GM21528 (cell line): ENCODE data around the gene RABGAP1L.
"Not testable (repeated sequence)": the region's sequence is repeated elsewhere in the genome, so short reads cannot be mapped to it uniquely, and the experiment has no call there.

Experiments used
- ATAC-seq: cut with Tn5 transposase; IDR thresholded peaks from one replicate; pipeline ENCODE4 v1.9.1; 2021; ENCODE audit warnings: mild to moderate bottlenecking, moderate library complexity; ENCODE audit not compliant: unreplicated experiment, low FRiP score

RABGAP1L gene

DNA sequence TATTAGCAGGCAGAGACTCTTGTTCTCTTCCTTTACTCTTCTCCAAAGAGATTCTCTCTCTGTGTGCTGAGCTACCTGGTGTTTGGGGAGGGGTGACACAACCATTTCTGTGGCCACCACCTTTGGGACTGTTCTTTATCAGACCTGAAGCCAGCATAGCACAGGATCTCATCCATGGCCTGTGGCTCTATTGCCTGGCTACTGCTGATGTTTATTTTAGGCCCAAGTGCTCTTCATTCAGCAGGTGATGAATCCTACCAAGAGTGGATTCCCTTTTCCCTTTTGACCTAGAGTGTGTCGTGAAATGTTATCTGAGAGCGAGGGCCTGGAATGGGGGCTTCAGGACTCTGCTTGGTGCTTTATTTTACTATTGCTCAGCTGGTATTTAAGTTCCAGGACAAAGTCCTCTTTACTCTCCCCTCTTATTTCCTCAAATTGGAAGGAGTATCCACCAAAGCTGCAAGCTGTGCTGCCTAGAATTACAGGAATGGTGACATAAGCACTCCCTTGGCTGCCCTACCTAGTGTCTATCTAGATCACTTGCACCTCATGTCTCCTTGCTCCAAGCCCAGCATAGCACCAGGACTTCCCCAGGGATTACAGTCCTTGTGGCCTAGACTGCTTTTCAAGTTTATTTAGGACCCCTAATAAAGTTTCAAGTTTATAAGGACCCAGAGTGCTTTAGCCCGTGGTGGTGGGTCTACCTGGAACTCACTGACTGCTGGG, 193.7 kb downstream of the RABGAP1L start:
- ATAC-seq: no peak

DNA sequence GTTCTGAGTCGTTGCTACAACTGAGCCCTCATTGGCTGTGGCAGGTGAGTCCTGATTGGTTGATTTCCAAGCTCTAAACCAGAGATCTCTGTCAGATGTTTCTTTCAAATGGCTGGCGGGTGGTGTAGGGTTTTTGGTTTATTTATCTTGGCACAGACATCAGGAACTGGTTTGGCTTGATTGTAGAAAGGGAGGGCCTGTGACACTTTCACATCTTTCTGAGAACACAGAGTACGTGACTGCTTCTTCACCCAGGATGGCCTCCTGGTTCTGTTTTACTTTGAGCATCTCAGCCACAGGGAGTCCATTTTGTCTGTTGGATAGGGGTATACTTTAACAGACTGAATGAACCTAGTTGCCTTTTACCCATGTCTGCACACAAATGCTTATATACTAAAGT, 199.0 kb downstream of the RABGAP1L start:
- no peak for ATAC-seq

GRCh38 chr1:174358786-174359453, 199.6 kb downstream of the RABGAP1L start:
- no peak for ATAC-seq

DNA sequence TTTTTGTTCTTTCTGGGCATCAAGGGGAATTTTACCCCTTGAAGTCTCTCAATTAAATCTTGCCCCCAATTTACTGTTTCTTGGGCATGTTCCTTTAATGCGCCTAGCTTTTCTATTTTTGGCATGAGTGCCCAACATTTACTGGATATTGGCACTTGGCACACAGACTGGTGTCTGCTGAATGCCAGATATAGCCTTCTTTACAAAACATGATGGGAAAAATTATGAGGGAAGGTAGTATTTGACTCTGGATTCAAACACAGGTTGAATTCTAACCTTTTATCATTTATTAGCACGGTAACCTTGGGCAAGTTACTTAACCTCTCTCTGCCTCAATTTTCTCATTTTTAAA, 200.1 kb downstream of the RABGAP1L start:
- no peak for ATAC-seq

- no peak for ATAC-seq
Measured at GRCh38 chr1:174364996-174365736, 205.8 kb downstream of the RABGAP1L start.

GRCh38 chr1:174366946-174367345, 207.6 kb downstream of the RABGAP1L start:
- no peak for ATAC-seq

GRCh38 chr1:174367892-174368291, 208.6 kb downstream of the RABGAP1L start:
- ATAC-seq: no peak

GRCh38 chr1:174376030-174376429, 216.7 kb downstream of the RABGAP1L start:
- ATAC-seq: no peak

GRCh38 chr1:174391716-174392115, 232.4 kb downstream of the RABGAP1L start:
- ATAC-seq: no peak

- ATAC-seq: no peak
Measured at GRCh38 chr1:174393885-174394284, 234.6 kb downstream of the RABGAP1L start.

DNA sequence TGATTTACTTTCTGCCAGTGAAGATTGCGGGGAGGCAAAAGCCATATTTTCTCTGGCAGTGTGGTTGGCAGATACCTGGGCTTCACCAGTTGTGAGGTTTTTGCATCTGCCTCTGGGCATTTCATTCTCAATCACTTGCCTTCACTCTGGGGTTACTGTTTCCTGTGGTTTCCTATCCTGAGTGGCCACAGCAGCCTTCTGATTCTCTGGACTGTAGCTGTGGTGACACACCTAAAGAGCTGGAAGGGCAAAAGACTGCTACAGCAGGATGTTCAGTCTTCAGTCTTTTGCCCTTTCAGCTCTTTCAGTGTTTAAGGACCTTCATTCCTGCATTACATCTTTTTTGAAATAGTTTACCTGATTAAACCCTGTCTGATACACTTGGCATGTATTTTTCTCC, 237.9 kb downstream of the RABGAP1L start:
- no peak for ATAC-seq

GRCh38 chr1:174398246-174398645, 238.9 kb downstream of the RABGAP1L start:
- no peak for ATAC-seq

- no peak for ATAC-seq
Measured at GRCh38 chr1:174399211-174399610, 239.9 kb downstream of the RABGAP1L start.

- no peak for ATAC-seq
Measured at GRCh38 chr1:174401075-174401474, 241.8 kb downstream of the RABGAP1L start.

GRCh38 chr1:174405219-174405618, 245.9 kb downstream of the RABGAP1L start:
- no peak for ATAC-seq

- no peak for ATAC-seq
Measured at GRCh38 chr1:174406421-174406820, 247.1 kb downstream of the RABGAP1L start.

- ATAC-seq: no peak
Measured at GRCh38 chr1:174407665-174408064, 248.3 kb downstream of the RABGAP1L start.

DNA sequence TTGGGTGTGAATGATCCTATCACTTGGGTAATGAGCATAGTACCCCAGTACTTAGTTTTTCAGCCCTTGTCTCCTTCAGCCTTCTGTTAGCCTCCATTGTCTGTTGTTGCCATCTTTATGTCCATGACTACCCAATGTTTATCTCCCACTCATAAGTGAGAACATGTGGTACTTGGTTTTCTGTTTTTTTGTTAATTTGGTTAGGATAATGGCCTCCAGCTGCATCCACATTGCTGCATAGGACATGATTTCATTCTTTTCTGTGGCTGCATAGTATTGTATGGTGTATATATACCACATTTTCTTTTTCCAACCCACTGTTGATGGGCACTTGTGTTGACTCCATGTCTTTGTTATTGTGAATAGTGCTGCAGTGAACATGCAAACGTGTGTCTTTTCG, 248.8 kb downstream of the RABGAP1L start:
- ATAC-seq: no peak

DNA sequence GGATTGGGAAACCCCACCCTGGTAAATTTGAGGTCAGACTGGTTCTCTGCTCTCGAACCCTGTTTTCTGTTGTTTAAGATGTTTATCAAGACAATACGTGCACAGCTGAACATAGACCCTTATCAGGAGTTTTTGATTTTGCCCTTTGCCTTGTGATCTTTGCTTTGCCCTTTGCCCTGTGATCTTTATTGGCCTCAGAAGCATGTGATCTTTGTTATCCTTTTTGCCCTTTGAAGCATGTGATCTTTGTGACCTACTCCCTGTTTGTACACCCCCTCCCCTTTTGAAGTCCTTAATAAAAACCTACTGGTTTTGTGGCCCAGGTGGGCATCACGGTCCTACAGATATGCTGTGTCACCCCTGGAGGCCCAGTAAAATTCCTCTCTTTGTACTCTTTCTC, 250.5 kb downstream of the RABGAP1L start:
- not testable (repeated sequence) for ATAC-seq

- no peak for ATAC-seq
Measured at GRCh38 chr1:174413632-174414031, 254.3 kb downstream of the RABGAP1L start.

DNA sequence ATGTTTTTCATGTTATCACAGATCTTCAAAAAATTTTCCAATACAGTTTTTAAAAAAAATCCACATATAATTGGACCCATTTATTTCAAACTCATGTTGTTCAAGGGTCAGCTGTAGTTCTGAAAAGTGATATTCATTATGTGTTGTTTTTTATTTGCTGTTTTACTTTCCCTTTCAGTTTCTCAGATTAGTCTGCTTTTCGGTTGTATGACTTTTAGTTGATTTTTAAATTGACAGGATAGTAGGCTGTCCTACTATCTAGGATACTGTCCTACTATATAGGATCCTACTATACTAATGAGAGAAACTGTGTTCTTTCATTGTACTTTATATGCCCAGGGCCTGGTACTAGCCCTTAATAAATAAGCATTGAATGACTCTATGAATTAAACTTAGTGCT, 254.9 kb downstream of the RABGAP1L start:
- no peak for ATAC-seq

- no peak for ATAC-seq
Measured at GRCh38 chr1:174415506-174415905, 256.2 kb downstream of the RABGAP1L start.
